ENCODE results near the gene DGKQ. TPM values are rescaled to one million over a fixed set of nuclear protein-coding genes. Genes with fewer than 3 reads are reported as not detected.

DGKQ gene
- polyA plus RNA-seq, 1 of the 3 experiments (the other 2 are of a cell fraction) = 10.9 TPM

DNA sequence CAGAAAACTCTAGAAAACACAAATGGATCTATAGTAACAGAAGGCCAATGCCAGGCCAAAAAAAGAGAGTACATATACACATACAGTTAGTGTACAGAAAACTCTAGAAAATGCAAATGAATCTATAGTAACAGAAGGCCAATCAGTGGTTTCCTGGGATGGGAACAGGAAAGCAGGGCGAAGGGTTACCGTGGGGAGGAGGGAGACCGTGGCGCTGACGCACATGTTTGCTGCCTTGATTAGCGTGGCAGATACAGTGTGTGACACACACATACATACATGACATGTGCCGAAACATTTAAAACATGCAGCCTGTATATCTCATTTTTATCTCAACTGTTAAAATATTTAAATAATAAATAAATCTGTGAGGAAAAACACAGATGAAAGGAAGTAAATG is 55.9 kb downstream of the DGKQ start (continued):
- TF ChIP-seq EZH2phosphoT487 (IDR thresholded peaks at IDR 0.05; ENCODE audit: borderline replicate concordance, low read depth) = no peak

DNA sequence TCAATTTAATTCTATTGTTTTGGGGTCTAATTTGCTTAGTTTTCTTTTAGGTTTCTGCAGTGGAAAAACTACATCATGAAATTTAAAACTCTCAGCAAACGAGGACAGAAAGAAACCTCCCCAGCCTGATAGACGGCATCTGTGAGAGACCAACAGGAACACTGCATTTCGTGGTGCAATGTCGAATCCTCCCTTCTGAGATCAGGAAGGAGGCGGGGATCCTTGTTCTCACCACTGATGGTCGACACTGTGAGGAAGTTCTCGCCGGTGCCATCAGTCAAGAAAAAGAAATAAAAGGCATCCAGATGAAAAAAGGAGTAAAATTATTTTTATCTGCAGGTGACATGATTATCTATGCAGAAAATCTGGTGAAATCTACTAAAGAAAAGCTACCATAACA is 57.8 kb downstream of the DGKQ start:
- no peaks in the 10 kb centered on the region for H3K4me1 ChIP-seq (ENCODE audit: control insufficient read depth in 1 of 2, insufficient read depth in 2 of 2, low read depth in 1 of 2, low read length in 1 of 2)
- peaks cover 0 to 25% of the 10 kb centered on the region in 2 experiments for H3K36me3 ChIP-seq (replicated peaks in 1 of 2; ENCODE audit: control insufficient read depth in 1 of 2, insufficient read depth in 2 of 2, low read length in 1 of 2)
- H3K4me2 ChIP-seq = no peak overlapping the region
- TF ChIP-seq EZH2phosphoT487 (IDR thresholded peaks at IDR 0.05; ENCODE audit: borderline replicate concordance, low read depth) (no peak), NRF1 (IDR thresholded peaks at IDR 0.05; ENCODE audit: low read depth, low read length) (no peak), POLR2AphosphoS5 (IDR thresholded peaks at IDR 0.05; ENCODE audit: low read depth, low read length) (no peak), ELF1 (IDR thresholded peaks at IDR 0.05) (no peak)
- TF ChIP-seq, protein P1, sequence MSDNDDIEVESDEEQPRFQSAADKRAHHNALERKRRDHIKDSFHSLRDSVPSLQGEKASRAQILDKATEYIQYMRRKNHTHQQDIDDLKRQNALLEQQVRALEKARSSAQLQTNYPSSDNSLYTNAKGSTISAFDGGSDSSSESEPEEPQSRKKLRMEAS (IDR thresholded peaks at IDR 0.05; ENCODE audit: low read depth) = no peak
- TF ChIP-seq, protein P2, sequence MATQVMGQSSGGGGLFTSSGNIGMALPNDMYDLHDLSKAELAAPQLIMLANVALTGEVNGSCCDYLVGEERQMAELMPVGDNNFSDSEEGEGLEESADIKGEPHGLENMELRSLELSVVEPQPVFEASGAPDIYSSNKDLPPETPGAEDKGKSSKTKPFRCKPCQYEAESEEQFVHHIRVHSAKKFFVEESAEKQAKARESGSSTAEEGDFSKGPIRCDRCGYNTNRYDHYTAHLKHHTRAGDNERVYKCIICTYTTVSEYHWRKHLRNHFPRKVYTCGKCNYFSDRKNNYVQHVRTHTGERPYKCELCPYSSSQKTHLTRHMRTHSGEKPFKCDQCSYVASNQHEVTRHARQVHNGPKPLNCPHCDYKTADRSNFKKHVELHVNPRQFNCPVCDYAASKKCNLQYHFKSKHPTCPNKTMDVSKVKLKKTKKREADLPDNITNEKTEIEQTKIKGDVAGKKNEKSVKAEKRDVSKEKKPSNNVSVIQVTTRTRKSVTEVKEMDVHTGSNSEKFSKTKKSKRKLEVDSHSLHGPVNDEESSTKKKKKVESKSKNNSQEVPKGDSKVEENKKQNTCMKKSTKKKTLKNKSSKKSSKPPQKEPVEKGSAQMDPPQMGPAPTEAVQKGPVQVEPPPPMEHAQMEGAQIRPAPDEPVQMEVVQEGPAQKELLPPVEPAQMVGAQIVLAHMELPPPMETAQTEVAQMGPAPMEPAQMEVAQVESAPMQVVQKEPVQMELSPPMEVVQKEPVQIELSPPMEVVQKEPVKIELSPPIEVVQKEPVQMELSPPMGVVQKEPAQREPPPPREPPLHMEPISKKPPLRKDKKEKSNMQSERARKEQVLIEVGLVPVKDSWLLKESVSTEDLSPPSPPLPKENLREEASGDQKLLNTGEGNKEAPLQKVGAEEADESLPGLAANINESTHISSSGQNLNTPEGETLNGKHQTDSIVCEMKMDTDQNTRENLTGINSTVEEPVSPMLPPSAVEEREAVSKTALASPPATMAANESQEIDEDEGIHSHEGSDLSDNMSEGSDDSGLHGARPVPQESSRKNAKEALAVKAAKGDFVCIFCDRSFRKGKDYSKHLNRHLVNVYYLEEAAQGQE (IDR thresholded peaks at IDR 0.05; ENCODE audit: low read depth, low read length) = no peak
- no peak overlapping the region for H3K27ac ChIP-seq (ENCODE audit: low read depth in 2 of 2, low read length in 1 of 2)
- no peaks in the 10 kb centered on the region for H3K27me3 ChIP-seq (ENCODE audit: insufficient read depth)
- H3K9me2 ChIP-seq = no peaks in the 10 kb centered on the region
- H4K20me1 ChIP-seq (ENCODE audit: insufficient read depth) = peaks cover 40% of the 10 kb centered on the region
- no peaks in the 10 kb centered on the region for H3K9me3 ChIP-seq
- no peak overlapping the region for H3K9ac ChIP-seq
- no peak overlapping the region for H3K4me3 ChIP-seq (ENCODE audit: low read depth in 2 of 2, low read length in 1 of 2)
- POLR2A ChIA-PET = no interaction called here
- CTCF ChIA-PET = no interaction called here
- 89% methylated on average over 8 of the region's 8 CpGs for WGBS (ENCODE audit: low lambda C conversion rate)
- no peak for DNase-seq
- no peaks in the 10 kb centered on the region for H3F3A ChIP-seq (replicated peaks; ENCODE audit: insufficient read depth)
- peaks cover 62% of the 10 kb centered on the region for H3K79me2 ChIP-seq (ENCODE audit: insufficient read depth)
- H2AFZ ChIP-seq (ENCODE audit: low read depth) = no peak overlapping the region

DNA sequence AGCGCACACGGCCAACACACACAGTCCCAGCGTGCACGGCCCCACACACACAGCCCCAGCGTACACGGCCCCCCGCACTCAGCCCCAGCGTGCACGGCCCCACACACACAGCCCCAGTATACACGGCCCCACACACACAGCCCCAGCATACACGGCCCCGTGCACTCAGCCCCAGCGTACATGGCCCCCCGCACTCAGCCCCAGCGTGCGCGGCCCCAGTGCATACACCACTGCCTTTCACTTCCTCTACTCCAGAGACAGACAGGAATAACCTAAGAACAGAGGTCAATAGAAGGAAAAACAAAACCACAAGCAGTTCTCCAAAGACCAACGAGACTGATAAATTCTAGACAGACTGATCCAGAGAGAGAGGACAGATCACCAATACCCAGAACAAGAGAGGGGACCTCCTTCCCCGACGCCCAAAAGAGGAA is 58.3 kb downstream of the DGKQ start:
- Histone ChIP-seq H3K4me1 (ENCODE audit: control insufficient read depth in 1 of 2, insufficient read depth in 2 of 2, low read depth in 1 of 2, low read length in 1 of 2) (no peaks in the 10 kb centered on the region), H3K9ac (no peak overlapping the region)

More for the DNA sequence above, 58.3 kb downstream of the DGKQ start:
- H3K79me2 ChIP-seq (ENCODE audit: insufficient read depth) = peaks cover 56% of the 10 kb centered on the region
- no peaks in the 10 kb centered on the region for H3F3A ChIP-seq (replicated peaks; ENCODE audit: insufficient read depth)
- TF ChIP-seq, protein P3, sequence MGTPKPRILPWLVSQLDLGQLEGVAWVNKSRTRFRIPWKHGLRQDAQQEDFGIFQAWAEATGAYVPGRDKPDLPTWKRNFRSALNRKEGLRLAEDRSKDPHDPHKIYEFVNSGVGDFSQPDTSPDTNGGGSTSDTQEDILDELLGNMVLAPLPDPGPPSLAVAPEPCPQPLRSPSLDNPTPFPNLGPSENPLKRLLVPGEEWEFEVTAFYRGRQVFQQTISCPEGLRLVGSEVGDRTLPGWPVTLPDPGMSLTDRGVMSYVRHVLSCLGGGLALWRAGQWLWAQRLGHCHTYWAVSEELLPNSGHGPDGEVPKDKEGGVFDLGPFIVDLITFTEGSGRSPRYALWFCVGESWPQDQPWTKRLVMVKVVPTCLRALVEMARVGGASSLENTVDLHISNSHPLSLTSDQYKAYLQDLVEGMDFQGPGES (IDR thresholded peaks at IDR 0.05; ENCODE audit: low read depth, low read length) = no peak
- TF ChIP-seq TEAD4 (IDR thresholded peaks at IDR 0.05; ENCODE audit: borderline replicate concordance, insufficient read depth) = no peak
- TF ChIP-seq CHD2 (IDR thresholded peaks at IDR 0.05; ENCODE audit: low read length, partially characterized antibody) = no peak
- no peaks in the 10 kb centered on the region for H3K9me3 ChIP-seq
- peaks cover 0 to 27% of the 10 kb centered on the region in 2 experiments for H3K36me3 ChIP-seq (replicated peaks in 1 of 2; ENCODE audit: control insufficient read depth in 1 of 2, insufficient read depth in 2 of 2, low read length in 1 of 2)
- no peaks in the 10 kb centered on the region for H3K9me2 ChIP-seq
- H4K20me1 ChIP-seq (ENCODE audit: insufficient read depth) = peaks cover 40% of the 10 kb centered on the region
- CTCF ChIA-PET = no interaction called here
- H3K4me2 ChIP-seq = no peak overlapping the region
- POLR2A ChIA-PET = no interaction called here
- H3K27ac ChIP-seq (ENCODE audit: low read depth in 2 of 2, low read length in 1 of 2) = no peak overlapping the region
- H3K4me3 ChIP-seq (ENCODE audit: low read depth in 2 of 2, low read length in 1 of 2) = no peak overlapping the region
- no peak overlapping the region for H2AFZ ChIP-seq (ENCODE audit: low read depth)
- WGBS (ENCODE audit: low lambda C conversion rate) = 90% methylated on average over 18 of the region's 20 CpGs
- DNase-seq = no peak
- no peaks in the 10 kb centered on the region for H3K27me3 ChIP-seq (ENCODE audit: insufficient read depth)
